A549 (cell line): ENCODE measurements around the gene UBXN10. TPM values are rescaled to one million over a fixed set of nuclear protein-coding genes. Genes with fewer than 3 reads are reported as not detected.

Source experiments
- ATAC-seq, 2 experiments: fragments of 200-7000 bp in 1 of 2; fragments of >200 bp in 1 of 2; cut with Nextera tagmentation in 1 of 2; cut with Tn5 transposase in 1 of 2; 3 replicates each; pipeline versions ENCODE4 v1.8.0 to v1.9.1; 2018 to 2020; ENCODE audit warnings: mild to moderate bottlenecking in 1 of 2, moderate library complexity in 1 of 2
- CTCF ChIA-PET: fragments of 300-600 bp; sonication (Branson Sonifier 250); formaldehyde crosslinking; extraction: SDS; loops from one replicate; lab custom pipeline; 2021; ENCODE audit warnings: antibody characterized with exemption, inconsistent platforms; lab: Yijun Ruan, JAX
- POLR2A ChIA-PET: fragments of 350-600 bp; formaldehyde crosslinking; extraction: SDS; loops from one replicate; lab custom pipeline; 2021; ENCODE audit warnings: antibody characterized with exemption, inconsistent platforms; lab: Yijun Ruan, JAX
- DNase-seq, 2 experiments: peaks; one replicate each; pipeline versions ENCODE4 v3.0.0 to v3.0.0-alpha.2; 2011 to 2016; ENCODE audit warnings: low read depth in 1 of 2, low spot score in 1 of 2
- FAIRE-seq: peaks from 2 replicates; lab custom pipeline; 2011; peaks lifted over from hg19 to GRCh38; lab: Jason Lieb, UNC
- H3K27ac ChIP-seq, 2 experiments: fragments of >200 bp; sonication (Bioruptor Twin); formaldehyde crosslinking; 3 replicates each; pipeline ENCODE4 v1.5.1; 2016 to 2017
- H3K4me1 ChIP-seq: fragments of >200 bp; sonication (Bioruptor Twin); formaldehyde crosslinking; 3 replicates; pipeline ENCODE4 v1.6.1; 2016
- H3K4me2 ChIP-seq: fragments of >200 bp; sonication (Bioruptor Twin); formaldehyde crosslinking; 3 replicates; pipeline ENCODE4 v1.6.1; 2016
- H3K4me3 ChIP-seq: fragments of >200 bp; sonication (Bioruptor Twin); formaldehyde crosslinking; 3 replicates; pipeline ENCODE4 v1.5.1; 2016
- H3K9me3 ChIP-seq: fragments of >200 bp; sonication (Bioruptor Twin); formaldehyde crosslinking; 3 replicates; pipeline ENCODE4 v1.6.1; 2016
- ATOH8 ChIP-seq: fragments of 250-450 bp; sonication (Bioruptor Pico); IDR thresholded peaks from 2 replicates; pipeline ENCODE4 v1.5.0; 2020; ENCODE audit warnings: low read depth, mild to moderate bottlenecking, moderate library complexity
- BCL3 ChIP-seq: fragments of >200 bp; sonication (Bioruptor Twin); formaldehyde crosslinking; IDR thresholded peaks from 3 replicates; pipeline ENCODE4 v1.6.1; 2016
- CBX2 ChIP-seq: fragments of 200-600 bp; sonication (generic); IDR thresholded peaks from 2 replicates; pipeline ENCODE4 v1.6.1; 2016; ENCODE audit warnings: low read depth, mild to moderate bottlenecking, borderline replicate concordance
- CBX8 ChIP-seq: fragments of 200-600 bp; sonication (generic); IDR thresholded peaks from 2 replicates; pipeline ENCODE4 v1.6.1; 2016
- CHD2 ChIP-seq: fragments of 150-350 bp; IDR thresholded peaks from 2 replicates; pipeline ENCODE4 v1.6.1; 2014; ENCODE audit warnings: low read length; ENCODE audit not compliant: partially characterized antibody
- CTCF ChIP-seq: fragments of >200 bp; sonication (Bioruptor Twin); formaldehyde crosslinking; IDR thresholded peaks from 3 replicates; pipeline ENCODE4 v1.5.1; 2016
- E2F6 ChIP-seq: IDR thresholded peaks from 2 replicates; pipeline ENCODE4 v1.6.1; 2012; ENCODE audit warnings: low read depth, borderline replicate concordance
- ELK1 ChIP-seq: fragments of 150-350 bp; IDR thresholded peaks from 2 replicates; pipeline ENCODE4 v1.6.1; 2014; ENCODE audit warnings: low read depth, mild to moderate bottlenecking, low read length
- EP300 ChIP-seq, 2 experiments: fragments of >200 bp; sonication (Bioruptor Twin); formaldehyde crosslinking; IDR thresholded peaks; 2 replicates in 1 of 2; 3 replicates in 1 of 2; pipeline ENCODE4 v1.6.1; 2016 to 2017
- ESRRA ChIP-seq: fragments of 150-350 bp; IDR thresholded peaks from 2 replicates; pipeline ENCODE4 v1.6.1; 2014; ENCODE audit warnings: mild to moderate bottlenecking, low read length, borderline replicate concordance
- HES2 ChIP-seq: fragments of >200 bp; sonication (Bioruptor Twin); formaldehyde crosslinking; IDR thresholded peaks from 2 replicates; pipeline ENCODE4 v1.6.1; 2016
- HEYL ChIP-seq: fragments of 250-450 bp; sonication (Bioruptor Pico); IDR thresholded peaks from 2 replicates; pipeline ENCODE4 v1.8.0; 2021; ENCODE audit warnings: mild to moderate bottlenecking, moderate library complexity
- HMGXB4 ChIP-seq: fragments of 250-450 bp; sonication (Bioruptor Pico); IDR thresholded peaks from 2 replicates; pipeline ENCODE4 v1.5.0; 2021; ENCODE audit warnings: mild to moderate bottlenecking, moderate library complexity, borderline replicate concordance
- JUNB ChIP-seq: fragments of >200 bp; sonication (Bioruptor Twin); formaldehyde crosslinking; IDR thresholded peaks from 2 replicates; pipeline ENCODE4 v1.6.1; 2016
- MAZ ChIP-seq: fragments of 150-350 bp; IDR thresholded peaks from 2 replicates; pipeline ENCODE4 v1.6.1; 2014; ENCODE audit warnings: antibody characterized with exemption, low read depth, low read length, borderline replicate concordance
- NPAS2 ChIP-seq: fragments of 250-450 bp; sonication (Bioruptor Pico); IDR thresholded peaks from 2 replicates; pipeline ENCODE4 v1.8.0; 2022; ENCODE audit warnings: mild to moderate bottlenecking, moderate library complexity, borderline replicate concordance
- PHF8 ChIP-seq: fragments of 200-600 bp; sonication (generic); IDR thresholded peaks from 2 replicates; pipeline ENCODE4 v1.6.1; 2016; ENCODE audit warnings: low read depth, mild to moderate bottlenecking, antibody characterized with exemption, moderate library complexity, borderline replicate concordance
- POLR2AphosphoS2 ChIP-seq: conservative IDR thresholded peaks from 2 replicates; pipeline ENCODE4 v1.6.1; 2012; ENCODE audit warnings: low read length, improper control_type of control experiment, inconsistent platforms
- RCOR1 ChIP-seq: fragments of 150-350 bp; IDR thresholded peaks from 2 replicates; pipeline ENCODE4 v1.6.1; 2014; ENCODE audit warnings: antibody characterized with exemption, low read length, low read depth
- REST ChIP-seq: fragments of 200-600 bp; sonication (generic); IDR thresholded peaks from 2 replicates; pipeline ENCODE4 v1.6.1; 2016; ENCODE audit warnings: antibody characterized with exemption, mild to moderate bottlenecking, moderate library complexity
- RFX5 ChIP-seq: fragments of 450-650 bp; IDR thresholded peaks from 2 replicates; pipeline ENCODE4 v1.7.1; 2014; ENCODE audit warnings: antibody characterized with exemption, mild to moderate bottlenecking, moderate library complexity
- SMC3 ChIP-seq: fragments of >200 bp; sonication (Bioruptor Twin); formaldehyde crosslinking; IDR thresholded peaks from 3 replicates; pipeline ENCODE4 v1.6.1; 2018; ENCODE audit warnings: inconsistent platforms
- SREBF2 ChIP-seq: fragments of 450-650 bp; IDR thresholded peaks from 2 replicates; pipeline ENCODE4 v1.6.1; 2014; ENCODE audit warnings: mild to moderate bottlenecking, moderate library complexity
- TFCP2L1 ChIP-seq: fragments of 250-450 bp; sonication (Bioruptor Pico); IDR thresholded peaks from 2 replicates; pipeline ENCODE4 v1.5.0; 2021; ENCODE audit warnings: mild to moderate bottlenecking
- TP53 ChIP-seq: fragments of 250-450 bp; sonication (Bioruptor Pico); IDR thresholded peaks from 2 replicates; pipeline ENCODE4 v1.5.0; 2021; ENCODE audit warnings: mild to moderate bottlenecking, moderate library complexity
- ZC3H11A ChIP-seq: fragments of 450-650 bp; IDR thresholded peaks from 2 replicates; pipeline ENCODE4 v1.6.1; 2014; ENCODE audit warnings: antibody characterized with exemption, mild to moderate bottlenecking
- ZSCAN20 ChIP-seq: fragments of 250-450 bp; sonication (Bioruptor Pico); IDR thresholded peaks from 2 replicates; pipeline ENCODE4 v1.8.0; 2022; ENCODE audit warnings: mild to moderate bottlenecking, moderate library complexity
- WGBS: methylation state at CpG from one replicate; pipeline ENCODE4 v1.1.6; 2017; ENCODE audit errors: missing lambda C conversion rate; 5-methylcytosine and 5-hydroxymethylcytosine counted together
- polyA plus RNA-seq, 4 experiments: library from polyadenylated mRNA; depleted of rRNA in 3 of 4; stranded (reverse); fragments of >200 nt; fragmentation: RNase III in 1 of 4; extraction: RNeasy Plus Mini Kit Qiagen cat#74134 plus additional on column Dnase treatment in 1 of 4; gene quantifications; 2 replicates in 3 of 4; 3 replicates in 1 of 4; pipeline ENCODE4 v1.2.3, GENCODE V29; 2011 to 2017

The UBXN10 gene
- polyA plus RNA-seq, 2 of the 4 experiments (the other 2 are of a cell fraction) = not detected

- 49% methylated on average over 3 of the region's 3 CpGs for WGBS
- no peak for ATAC-seq
- CTCF ChIA-PET = interaction anchor here (1.7 to 2.1 kb wide), 3 partner anchors 12 to 15 kb away, joined by 5 to 8 read pairs (median 6); no protein-coding TSS in a partner anchor
- Histone ChIP-seq H3K9me3 (no peaks in the 10 kb centered on the region), H3K4me1 (0 out of 3 replicates have a peak, but pooled peaks cover 3% of the 10 kb centered on the region), H3K4me2 (no peak overlapping the region), H3K4me3 (no peak overlapping the region), H3K27ac (no peak overlapping the region)
- POLR2A ChIA-PET = no interaction called here
- no peak for FAIRE-seq
- TF ChIP-seq RFX5 (no peak), E2F6 (no peak), ATOH8 (CRISPR knock-in tag) (no peak), CBX8 (no peak), RCOR1 (no peak), CTCF (no peak), HEYL (no peak), MAZ (no peak), BCL3 (no peak), ZC3H11A (no peak), CHD2 (no peak), ELK1 (no peak), SREBF2 (no peak), TP53 (CRISPR knock-in tag) (no peak), ESRRA (no peak), PHF8 (no peak), POLR2AphosphoS2 (no peak), HES2 (no peak), CBX2 (no peak), SMC3 (no peak)
- DNase-seq = no peak
Measured at GRCh38 chr1:20180844-20181207, 5.1 kb upstream of the UBXN10 start.

- ChIA-PET CTCF (interaction anchor here (1.9 to 2.1 kb wide), 2 partner anchors 12 to 13 kb away, joined by 6 to 8 read pairs; no protein-coding TSS in a partner anchor), POLR2A (no interaction called here)
- DNase-seq (no peak), ATAC-seq (no peak), FAIRE-seq (no peak)
- H3K4me3 ChIP-seq = no peak overlapping the region
- no peak overlapping the region for H3K27ac ChIP-seq
- no peaks in the 10 kb centered on the region for H3K9me3 ChIP-seq
- H3K4me2 ChIP-seq = no peak overlapping the region
- 0 out of 3 replicates have a peak, but pooled peaks cover 3% of the 10 kb centered on the region for H3K4me1 ChIP-seq
- TF ChIP-seq REST = no peak
- no peak for TF ChIP-seq NPAS2
- no peak for TF ChIP-seq EP300 (IDR thresholded peaks at IDR 0.05)
- no peak for TF ChIP-seq SREBF2
- no peak for TF ChIP-seq JUNB
- no peak for TF ChIP-seq ZSCAN20 (CRISPR knock-in tag)
- TF ChIP-seq TFCP2L1 = no peak
- no peak for TF ChIP-seq HMGXB4 (CRISPR knock-in tag)
- TF ChIP-seq HEYL = no peak
Measured at GRCh38 chr1:20182415-20182814, 3.5 kb upstream of the UBXN10 start.
